Thyroid gland (tissue), 4 donors: ENCODE results near the gene CSH1. TPM values are rescaled to one million over a fixed set of nuclear protein-coding genes. Genes with fewer than 3 reads are reported as not detected.
"Not testable (repeated sequence)": the region's sequence is repeated elsewhere in the genome, so short reads cannot be mapped to it uniquely, and the experiment has no call there.

Experiments
- DNase-seq, 2 donors: peaks; one replicate each; pipeline ENCODE4 v3.0.0-alpha.2; 2019
- H3K27ac ChIP-seq, 3 donors: fragments of 200-600 bp; sonication (generic); 1 replicate in 2 of 3; 2 replicates in 1 of 3; pipeline ENCODE4 v1.5.1; 2016 to 2019; ENCODE audit warnings: mild to moderate bottlenecking in 1 of 3, moderate library complexity in 1 of 3
- H3K27me3 ChIP-seq: fragments of 200-600 bp; sonication (generic); one replicate; pipeline ENCODE4 v1.5.1; 2019
- H3K36me3 ChIP-seq, 2 donors: fragments of 200-600 bp; sonication (generic); one replicate each; pipeline ENCODE4 v1.5.1; 2016 to 2019
- H3K4me1 ChIP-seq, 2 donors: fragments of 200-600 bp; sonication (generic); one replicate each; pipeline ENCODE4 v1.5.1; 2017 to 2019
- H3K4me3 ChIP-seq, 3 donors: fragments of 200-600 bp; sonication (generic); replicated peaks in 1 of 3; 1 replicate in 2 of 3; 2 replicates in 1 of 3; pipeline ENCODE4 v1.5.1; 2016; ENCODE audit warnings: mild to moderate bottlenecking in 1 of 3
- H3K9me3 ChIP-seq: fragments of 200-600 bp; sonication (generic); one replicate; pipeline ENCODE4 v1.5.1; 2017
- CTCF ChIP-seq, 6 experiments: fragments of 200-600 bp in 3 of 6; fragments of 450-650 bp in 3 of 6; sonication (generic) in 3 of 6; IDR thresholded peaks; one replicate each; pipeline ENCODE4 v1.5.1; 2016 to 2019; ENCODE audit warnings: antibody characterized with exemption in 6 of 6, mild to moderate bottlenecking in 2 of 6, inconsistent platforms in 1 of 6, moderate library complexity in 1 of 6
- POLR2A ChIP-seq, 2 donors: fragments of 450-650 bp; IDR thresholded peaks; one replicate each; pipeline ENCODE4 v1.6.1; 2017; ENCODE audit warnings: antibody characterized with exemption in 2 of 2, mild to moderate bottlenecking in 2 of 2, moderate library complexity in 1 of 2
- WGBS, 2 donors: methylation state at CpG; one replicate each; pipeline ENCODE4 v1.1.5; 2017; 5-methylcytosine and 5-hydroxymethylcytosine counted together
- intact Hi-C: fragments of 100-400 bp; cut with DNase I; formaldehyde crosslinking; loops from one replicate; pipeline ENCODE4 v1.15.1; 2023
- total RNA-seq, 4 donors: library from RNA; depleted of rRNA; stranded (reverse); fragments of >200 nt; gene quantifications; one replicate each; pipeline ENCODE4 v1.2.3, GENCODE V29; 2016

CSH1 gene
- total RNA-seq, 4 donors from 2014 or later = not detected

DNA sequence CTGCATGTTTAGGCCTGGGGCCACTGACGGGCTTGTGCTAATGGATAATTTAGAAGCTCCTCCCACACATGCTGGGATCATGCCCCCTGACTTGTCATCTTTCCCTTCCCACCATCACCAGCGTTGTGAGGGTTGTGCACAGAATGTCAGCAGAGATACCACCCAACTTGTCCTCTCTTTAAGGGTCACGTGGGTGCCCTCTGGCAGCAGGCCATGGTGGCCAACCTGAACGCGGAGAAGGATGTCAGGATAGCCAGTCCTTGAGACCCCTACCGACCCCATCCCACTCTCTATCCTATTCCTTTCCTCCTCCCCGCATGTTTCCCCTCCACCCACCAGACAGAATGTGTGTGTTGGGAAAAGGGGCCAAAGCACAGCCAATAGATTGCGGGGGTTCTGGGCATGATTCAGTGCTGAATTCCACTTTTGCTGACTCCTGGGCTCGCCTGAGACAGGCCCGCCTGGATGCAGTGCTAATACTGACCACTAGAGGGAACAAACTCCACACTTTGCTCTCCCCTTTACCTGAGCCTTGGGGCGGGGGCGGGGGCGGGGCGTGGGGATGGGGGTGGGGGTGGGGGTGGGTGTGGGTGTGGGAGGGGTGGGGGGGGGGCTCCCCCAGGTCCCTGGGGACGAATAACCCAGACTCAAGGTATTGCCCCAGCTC is 14.3 kb downstream of the CSH1 start, which contains the start of gene GH2:
GH2 (minus strand) TSS at position 10 of the 667 bp plus-strand sequence. CDS start 143 bp downstream, outside the sequence.
- 44 to 59% methylated on average over 10 of the region's 15 CpGs for WGBS, 2 donors
- TF ChIP-seq POLR2A (IDR thresholded peaks at IDR 0.05) (no peak), CTCF (IDR thresholded peaks at IDR 0.05) (peak; percentile 31 to 65 (median 38))

DNA sequence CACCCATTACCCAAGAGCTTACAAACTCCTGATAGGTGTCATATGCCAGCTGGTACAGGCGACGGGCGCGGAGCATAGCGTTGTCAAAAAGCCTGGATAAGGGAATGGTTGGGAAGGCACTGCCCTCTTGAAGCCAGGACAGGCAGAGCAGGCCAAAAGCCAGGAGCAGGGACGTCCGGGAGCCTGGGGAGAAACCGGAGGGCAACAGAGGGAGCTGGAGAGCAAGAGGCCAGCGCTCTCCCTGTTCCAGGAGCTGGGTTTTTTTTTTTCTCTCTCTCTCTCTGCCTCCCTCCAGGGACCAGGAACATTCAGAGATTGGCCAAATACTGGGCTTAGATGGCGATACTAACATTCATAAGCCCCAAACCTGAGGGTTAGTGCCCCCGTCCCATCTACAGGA is 15.0 kb downstream of the CSH1 start:
- H3K27me3 ChIP-seq, DNase-seq, H3K4me3 ChIP-seq, H3K4me1 ChIP-seq, H3K27ac ChIP-seq, H3K9me3 ChIP-seq, intact Hi-C loops, H3K36me3 ChIP-seq: not testable (repeated sequence)
- WGBS, 2 donors = 62 to 66% methylated on average over 11 of the region's 11 CpGs

More for the DNA sequence above, 14.3 kb downstream of the CSH1 start, which contains the start of gene GH2:
- DNase-seq = peak; percentile 45 to 53
- no peaks in the 10 kb centered on the region for H3K4me1 ChIP-seq
- H3K27ac ChIP-seq = no peak within 1 kb of the TSS
- H3K36me3 ChIP-seq = no peaks in the 10 kb centered on the region
- intact Hi-C loops = no loop called here
- H3K9me3 ChIP-seq = no peaks in the 10 kb centered on the region
- no peaks in the 10 kb centered on the region for H3K27me3 ChIP-seq
- no peak within 1 kb of the TSS for H3K4me3 ChIP-seq

GRCh38 chr17:63880706-63881105 is 15.7 kb downstream of the CSH1 start:
- H3K27ac ChIP-seq = no peak overlapping the region
- no peaks in the 10 kb centered on the region for H3K9me3 ChIP-seq
- 79 to 86% methylated on average over 9 to 12 of the region's 12 CpGs for WGBS, 2 donors
- no peak for DNase-seq
- no peak for TF ChIP-seq POLR2A (IDR thresholded peaks at IDR 0.05)
- no peak for TF ChIP-seq CTCF (IDR thresholded peaks at IDR 0.05)
- H3K4me1 ChIP-seq = no peaks in the 10 kb centered on the region
- intact Hi-C loops = no loop called here
- H3K4me3 ChIP-seq = no peak overlapping the region
- no peaks in the 10 kb centered on the region for H3K27me3 ChIP-seq
- H3K36me3 ChIP-seq = no peaks in the 10 kb centered on the region

GRCh38 chr17:63878413-63878812 is 18.0 kb downstream of the CSH1 start:
- H3K4me3 ChIP-seq, H3K27me3 ChIP-seq, DNase-seq, H3K9me3 ChIP-seq, H3K4me1 ChIP-seq, intact Hi-C loops, H3K36me3 ChIP-seq, H3K27ac ChIP-seq: not testable (repeated sequence)
- 69 to 75% methylated on average over 9 of the region's 9 CpGs for WGBS, 2 donors

- H3K9me3 ChIP-seq, H3K4me3 ChIP-seq, H3K27me3 ChIP-seq, H3K4me1 ChIP-seq, H3K36me3 ChIP-seq, DNase-seq, intact Hi-C loops, H3K27ac ChIP-seq: not testable (repeated sequence)
- WGBS, 2 donors = 77 to 81% methylated on average over 6 of the region's 6 CpGs
Measured at GRCh38 chr17:63874693-63875092, 21.7 kb downstream of the CSH1 start.

GRCh38 chr17:63874061-63874626 is 22.2 kb downstream of the CSH1 start:
- H3K4me3 ChIP-seq, intact Hi-C loops, H3K27me3 ChIP-seq, DNase-seq, H3K9me3 ChIP-seq, H3K27ac ChIP-seq, H3K36me3 ChIP-seq, H3K4me1 ChIP-seq: not testable (repeated sequence)
- WGBS, 2 donors = 71 to 86% methylated on average over 4 to 6 of the region's 8 CpGs

DNA sequence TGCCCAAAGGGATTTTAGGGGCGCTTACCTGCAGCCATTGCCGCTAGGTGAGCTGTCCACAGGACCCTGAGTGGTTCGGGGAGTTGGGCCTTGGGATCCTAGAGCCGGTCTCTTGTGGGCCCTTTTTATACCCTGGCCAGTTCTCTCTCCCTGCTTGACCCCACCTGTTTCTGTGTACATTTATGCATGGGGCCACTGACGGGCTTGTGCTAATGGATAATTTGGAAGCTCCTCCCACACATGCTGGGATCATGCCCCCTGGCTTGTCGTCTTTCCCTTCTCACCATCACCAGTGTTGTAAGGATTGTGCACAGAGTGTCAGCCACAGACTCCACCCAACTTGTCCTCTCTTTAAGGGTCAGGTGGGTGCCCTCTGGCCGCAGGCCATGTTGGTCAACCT is 22.8 kb downstream of the CSH1 start, which contains the start of gene CSH2:
CSH2 (minus strand) TSS at position 101 of the 400 bp plus-strand sequence; CDS start at position 38, 63 bp downstream.
- intact Hi-C loops, DNase-seq, H3K27ac ChIP-seq, H3K36me3 ChIP-seq, H3K4me3 ChIP-seq, H3K27me3 ChIP-seq, H3K4me1 ChIP-seq, H3K9me3 ChIP-seq: not testable (repeated sequence)
- 79 to 80% methylated on average over 1 to 3 of the region's 7 CpGs for WGBS, 2 donors

DNA sequence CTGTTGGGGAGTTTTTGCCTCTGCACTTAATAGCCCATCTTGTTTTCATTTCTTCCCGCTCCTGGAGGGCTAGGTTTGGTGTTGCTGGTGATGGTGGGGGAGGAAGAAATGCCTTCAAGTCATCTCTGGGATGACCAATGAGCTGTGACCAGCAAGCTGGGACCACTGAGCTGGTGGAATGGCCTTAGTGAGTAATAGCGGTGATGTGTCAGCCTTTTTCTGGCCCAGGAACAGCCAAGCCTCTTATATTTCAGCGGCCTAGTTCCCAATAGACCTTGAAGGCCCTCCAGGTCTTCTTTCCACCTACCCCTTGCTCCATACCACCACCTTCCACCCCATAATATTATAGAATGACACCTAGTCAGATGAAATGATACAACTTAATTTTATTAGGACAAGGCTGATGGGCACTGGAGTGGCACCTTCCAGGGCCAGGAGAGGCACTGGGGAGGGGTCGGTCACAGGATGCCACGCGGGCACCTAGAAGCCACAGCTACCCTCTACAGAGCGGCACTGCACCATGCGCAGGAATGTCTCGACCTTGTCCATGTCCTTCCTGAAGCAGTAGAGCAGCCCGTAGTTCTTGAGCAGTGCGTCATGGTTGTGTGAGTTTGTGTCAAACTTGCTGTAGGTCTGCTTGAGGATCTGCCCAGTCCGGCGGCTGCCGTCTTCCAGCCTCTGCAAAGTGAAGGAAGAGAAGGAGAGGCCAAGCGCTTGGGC is 24.6 kb downstream of the CSH1 start:
- H3K27me3 ChIP-seq, intact Hi-C loops, H3K9me3 ChIP-seq, H3K27ac ChIP-seq, H3K4me3 ChIP-seq, H3K36me3 ChIP-seq, H3K4me1 ChIP-seq: not testable (repeated sequence)
- WGBS, 2 donors = 53 to 72% methylated on average over 14 to 15 of the region's 15 CpGs
- DNase-seq = peak; percentile 51 to 59

GRCh38 chr17:63870292-63870665 is 26.1 kb downstream of the CSH1 start:
- H3K9me3 ChIP-seq, intact Hi-C loops, H3K27ac ChIP-seq, H3K4me3 ChIP-seq, H3K4me1 ChIP-seq, H3K27me3 ChIP-seq, H3K36me3 ChIP-seq, DNase-seq: not testable (repeated sequence)
- 86% methylated on average over 4 of the region's 4 CpGs for WGBS, 2 donors

DNA sequence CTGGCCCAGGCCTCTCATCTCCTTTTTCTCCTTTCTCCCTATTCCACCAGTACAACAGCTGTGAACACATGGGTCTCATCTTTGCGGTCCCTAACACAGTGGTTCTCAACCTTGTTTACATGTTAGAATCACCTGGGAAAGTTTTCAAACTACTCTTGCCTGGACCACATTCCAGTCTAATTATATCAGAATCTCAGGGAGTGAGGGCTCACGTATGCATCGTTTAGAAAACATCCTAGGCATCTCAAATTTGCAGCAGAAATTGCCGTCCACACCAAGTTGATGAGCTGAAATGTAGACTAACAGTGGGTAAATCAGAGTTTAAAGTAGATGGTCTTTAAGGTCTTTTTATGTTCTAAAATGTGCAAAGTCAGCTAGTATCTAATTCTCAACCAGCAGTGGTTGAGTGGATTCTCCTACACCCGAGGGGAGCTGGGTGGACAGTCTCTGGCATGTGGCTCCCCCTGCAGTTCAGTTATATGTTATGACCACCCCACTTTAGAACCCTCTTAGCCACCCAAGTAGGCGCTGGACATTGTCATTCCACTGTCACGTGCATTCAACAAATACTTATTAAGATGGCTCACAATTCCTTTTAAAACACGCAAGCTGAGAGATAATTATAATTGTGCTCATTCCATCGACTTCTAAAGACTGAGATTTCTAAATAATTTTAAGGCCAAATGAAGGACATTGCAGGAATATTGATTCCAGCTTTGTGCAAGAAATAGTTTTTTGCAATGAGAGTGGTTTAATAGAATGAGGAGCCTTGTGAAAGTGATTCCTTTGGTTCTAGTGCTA is 26.7 kb downstream of the CSH1 start:
- DNase-seq, H3K4me1 ChIP-seq, H3K27me3 ChIP-seq, H3K27ac ChIP-seq, intact Hi-C loops, H3K36me3 ChIP-seq, H3K4me3 ChIP-seq, H3K9me3 ChIP-seq: not testable (repeated sequence)
- 58 to 61% methylated on average over 9 of the region's 9 CpGs for WGBS, 2 donors
